Uterus (tissue), 4 donors: Measurements from ENCODE around the gene TMEM171. TPM values are rescaled to one million over a fixed set of nuclear protein-coding genes. Genes with fewer than 3 reads are reported as not detected.

Source experiments
- DNase-seq, 2 donors: peaks; one replicate each; pipeline ENCODE4 v3.0.0-alpha.2; 2019 to 2020
- H3K27ac ChIP-seq, 2 donors: fragments of 200-600 bp; sonication (generic); 1 replicate in 1 of 2; 2 replicates in 1 of 2; pipeline ENCODE4 v1.5.1; 2016 to 2018
- H3K27me3 ChIP-seq, 2 donors: fragments of 200-600 bp; sonication (generic); one replicate each; pipeline ENCODE4 v1.5.1; 2018 to 2019; ENCODE audit warnings: control low read depth in 1 of 2
- H3K36me3 ChIP-seq, 2 donors: fragments of 200-600 bp; sonication (generic); one replicate each; pipeline ENCODE4 v1.5.1; 2019; ENCODE audit warnings: control low read depth in 1 of 2
- H3K4me1 ChIP-seq, 2 donors: fragments of 200-600 bp; sonication (generic); one replicate each; pipeline ENCODE4 v1.5.1; 2018 to 2019; ENCODE audit warnings: control low read depth in 1 of 2
- H3K4me3 ChIP-seq, 2 donors: fragments of 200-600 bp; sonication (generic); 1 replicate in 1 of 2; 2 replicates in 1 of 2; pipeline ENCODE4 v1.5.1; 2018 to 2019; ENCODE audit warnings: mild to moderate bottlenecking in 1 of 2
- H3K9me3 ChIP-seq, 2 donors: fragments of 200-600 bp; sonication (generic); one replicate each; pipeline ENCODE4 v1.5.1; 2019; ENCODE audit warnings: control low read depth in 1 of 2
- CTCF ChIP-seq, 4 experiments: fragments of 200-600 bp in 2 of 4; fragments of 450-650 bp in 2 of 4; sonication (generic) in 2 of 4; IDR thresholded peaks; one replicate each; pipeline ENCODE4 v1.5.1; 2016 to 2019; ENCODE audit warnings: antibody characterized with exemption in 4 of 4, mild to moderate bottlenecking in 2 of 4, moderate library complexity in 1 of 4
- POLR2A ChIP-seq, 2 donors: fragments of 450-650 bp; IDR thresholded peaks; one replicate each; pipeline ENCODE4 v1.6.1; 2016; ENCODE audit warnings: antibody characterized with exemption in 2 of 2, mild to moderate bottlenecking in 1 of 2, moderate library complexity in 1 of 2
- intact Hi-C: fragments of 100-400 bp; cut with DNase I; formaldehyde crosslinking; loops from one replicate; pipeline ENCODE4 v1.15.1; 2023; ENCODE audit warnings: low total_unique reads
- total RNA-seq, 4 donors: library from RNA; depleted of rRNA in 3 of 4; stranded (reverse); fragments of >200 nt in 3 of 4; gene quantifications; one replicate each; pipeline versions ENCODE4 v1.1.0 to v1.2.4, GENCODE V29; 2014 to 2023
- donor health status: DM: yes; HTN: yes; CAD: no.

The TMEM171 gene
- total RNA-seq, 4 donors from 2014 or later: not detected

- Histone ChIP-seq H3K27me3 (no peaks in the 10 kb centered on the region), H3K4me1 (no peaks in the 10 kb centered on the region), H3K27ac (no peak overlapping the region), H3K9me3 (no peaks in the 10 kb centered on the region), H3K4me3 (no peak overlapping the region), H3K36me3 (no peaks in the 10 kb centered on the region)
- intact Hi-C loops: no loop called here
- no peak for DNase-seq
- no peak for TF ChIP-seq CTCF (IDR thresholded peaks at IDR 0.05)
- TF ChIP-seq POLR2A (IDR thresholded peaks at IDR 0.05): no peak
These were observed 6.2 kb upstream of the TMEM171 start for GRCh38 chr5:73114044-73114688.

- Histone ChIP-seq H3K36me3 (no peaks in the 10 kb centered on the region), H3K27ac (no peak overlapping the region), H3K4me1 (peaks cover 0 to 8% of the 10 kb centered on the region in 2 donors), H3K4me3 (no peak overlapping the region), H3K27me3 (no peaks in the 10 kb centered on the region), H3K9me3 (no peaks in the 10 kb centered on the region)
- TF ChIP-seq CTCF (IDR thresholded peaks at IDR 0.05) (no peak), POLR2A (IDR thresholded peaks at IDR 0.05) (no peak)
- intact Hi-C loops: no loop called here
- DNase-seq: no peak
These were observed 4.8 kb upstream of the TMEM171 start for GRCh38 chr5:73115399-73116051.

- TF ChIP-seq POLR2A (IDR thresholded peaks at IDR 0.05) (no peak), CTCF (IDR thresholded peaks at IDR 0.05) (no peak)
- Histone ChIP-seq H3K4me3 (no peak overlapping the region), H3K27ac (no peak overlapping the region), H3K36me3 (no peaks in the 10 kb centered on the region), H3K9me3 (no peaks in the 10 kb centered on the region), H3K4me1 (peaks cover 0 to 10% of the 10 kb centered on the region in 2 donors), H3K27me3 (no peaks in the 10 kb centered on the region)
- intact Hi-C loops: no loop called here
- no peak for DNase-seq
These were observed 3.9 kb upstream of the TMEM171 start for GRCh38 chr5:73116506-73116905.

- no peak overlapping the region for H3K4me3 ChIP-seq
- no peak overlapping the region for H3K27ac ChIP-seq
- DNase-seq: no peak
- H3K27me3 ChIP-seq: no peaks in the 10 kb centered on the region
- H3K4me1 ChIP-seq: peaks cover 0 to 10% of the 10 kb centered on the region in 2 donors
- intact Hi-C loops: no loop called here
- no peaks in the 10 kb centered on the region for H3K9me3 ChIP-seq
- H3K36me3 ChIP-seq: no peaks in the 10 kb centered on the region
- no peak for TF ChIP-seq CTCF (IDR thresholded peaks at IDR 0.05)
- TF ChIP-seq POLR2A (IDR thresholded peaks at IDR 0.05): no peak
These were observed 3.2 kb upstream of the TMEM171 start for GRCh38 chr5:73117088-73117740.

- intact Hi-C loops: no loop called here
- Histone ChIP-seq H3K4me1 (peaks cover 0 to 10% of the 10 kb centered on the region in 2 donors), H3K9me3 (no peaks in the 10 kb centered on the region), H3K27me3 (no peaks in the 10 kb centered on the region), H3K4me3 (no peak overlapping the region), H3K27ac (no peak overlapping the region), H3K36me3 (no peaks in the 10 kb centered on the region)
- TF ChIP-seq POLR2A (IDR thresholded peaks at IDR 0.05) (no peak), CTCF (IDR thresholded peaks at IDR 0.05) (no peak)
- no peak for DNase-seq
These were observed 1.9 kb upstream of the TMEM171 start for GRCh38 chr5:73118391-73118973.
